Colonic mucosa (tissue), 4 donors: Measurements from ENCODE around the gene PGM1. TPM values are rescaled to one million over a fixed set of nuclear protein-coding genes. Genes with fewer than 3 reads are reported as not detected.

Experiments used
- DNase-seq: peaks from one replicate; pipeline ENCODE4 v3.0.0-alpha.2; 2020
- H3K27ac ChIP-seq: fragments of 200-600 bp; one replicate; pipeline ENCODE4 v1.8.0; 2021
- H3K27me3 ChIP-seq: fragments of 200-600 bp; one replicate; pipeline ENCODE4 v1.8.0; 2021
- H3K36me3 ChIP-seq: fragments of 200-600 bp; one replicate; pipeline ENCODE4 v1.8.0; 2021
- H3K4me1 ChIP-seq: fragments of 200-600 bp; one replicate; pipeline ENCODE4 v1.8.0; 2021; ENCODE audit warnings: mild to moderate bottlenecking
- H3K4me3 ChIP-seq: fragments of 200-600 bp; one replicate; pipeline ENCODE4 v1.8.0; 2021
- H3K9ac ChIP-seq, 2 donors: one replicate each; pipeline ENCODE4 v1.7.0; 2013; ENCODE audit warnings: control low read depth in 2 of 2, low read depth in 2 of 2, low read length in 2 of 2
- H3K9me3 ChIP-seq: fragments of 200-600 bp; one replicate; pipeline ENCODE4 v1.8.0; 2021
- CTCF ChIP-seq: fragments of 200-600 bp; IDR thresholded peaks from one replicate; pipeline ENCODE4 v1.8.0; 2022; ENCODE audit warnings: antibody characterized with exemption, mild to moderate bottlenecking
- intact Hi-C: fragments of 100-400 bp; cut with DNase I; formaldehyde crosslinking; loops from one replicate; pipeline ENCODE4 v1.14.1; 2022
- total RNA-seq, 2 donors: library from RNA; stranded (reverse); fragmentation: NEBNext Ultra II Directional in 1 of 2; extraction: Animal tissue kit (Norgen Biotek cat#: 25700) in 1 of 2; gene quantifications; one replicate each; pipeline ENCODE4 v1.2.1, GENCODE V29; 2021
- donor health status: healthy.
- donor health status: DM: no; HTN: no; CAD: no.
- donor health status: DM: no; HTN: no; CAD: no.

Gene PGM1
- total RNA-seq, 2 donors from 2014 or later, result 104 to 146 TPM

DNA sequence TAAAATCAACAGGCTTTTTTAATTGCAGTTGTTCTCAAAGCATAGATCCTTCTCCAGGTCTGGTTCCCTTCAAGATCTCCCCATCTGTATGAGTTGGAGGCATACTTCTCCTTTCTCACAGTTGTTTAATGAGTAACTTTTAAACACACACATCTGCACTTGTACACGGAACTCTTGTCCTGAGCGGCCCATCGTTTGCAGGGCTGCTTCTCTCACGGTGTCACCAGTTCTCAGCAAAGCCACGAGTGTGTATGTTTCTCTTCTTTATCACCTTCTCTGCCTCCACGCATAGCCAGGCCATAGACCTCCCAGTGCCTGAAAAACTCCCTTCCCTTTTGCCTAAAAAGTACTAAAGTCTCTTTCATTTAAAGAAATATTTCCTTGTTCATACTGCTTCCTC is 111.9 kb downstream of the PGM1 start:
- H3K27ac ChIP-seq, result peak overlapping the region; percentile 29
- H3K4me3 ChIP-seq, result no peak overlapping the region
- TF ChIP-seq CTCF, result no peak
- H3K27me3 ChIP-seq, result no peaks in the 10 kb centered on the region
- DNase-seq, result peak; percentile 61
- no peaks in the 10 kb centered on the region for H3K9me3 ChIP-seq
- no peaks in the 10 kb centered on the region for H3K36me3 ChIP-seq
- H3K4me1 ChIP-seq, result peaks cover 4% of the 10 kb centered on the region
- H3K9ac ChIP-seq, result no peak overlapping the region
- intact Hi-C loops, result no loop called here

DNA sequence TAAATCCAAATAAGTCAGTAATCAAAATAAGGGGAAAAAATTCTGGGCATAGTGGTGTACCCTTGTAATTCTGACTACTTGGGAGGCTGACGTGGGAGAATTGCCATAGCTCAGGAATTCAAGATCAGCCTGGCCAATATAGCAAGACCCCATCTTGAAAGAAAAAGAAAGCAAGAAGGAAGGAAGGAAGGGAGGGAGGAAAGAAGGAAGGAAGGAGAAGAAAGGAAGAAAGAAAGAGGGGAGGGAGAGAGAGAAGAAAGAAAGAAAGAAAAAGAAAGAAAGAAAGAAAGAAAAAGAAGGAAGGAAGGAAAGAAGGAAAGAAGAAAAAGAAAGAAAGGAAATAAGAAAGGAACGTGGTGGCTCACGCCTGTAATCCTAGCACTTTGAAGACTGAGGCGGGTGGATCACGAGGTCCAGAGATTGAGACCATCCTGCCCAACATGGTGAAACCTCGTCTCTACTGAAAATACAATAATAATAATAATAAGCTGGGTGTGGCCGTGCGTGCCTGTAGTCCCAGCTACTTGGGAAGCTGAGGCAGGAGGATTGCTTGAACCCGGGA is 116.1 kb downstream of the PGM1 start:
- DNase-seq, result no peak
- no peak overlapping the region for H3K4me3 ChIP-seq
- no peak overlapping the region for H3K27ac ChIP-seq
- no peaks in the 10 kb centered on the region for H3K9me3 ChIP-seq
- no peaks in the 10 kb centered on the region for H3K27me3 ChIP-seq
- intact Hi-C loops, result no loop called here
- no peak overlapping the region for H3K9ac ChIP-seq
- no peaks in the 10 kb centered on the region for H3K36me3 ChIP-seq
- peaks cover 3% of the 10 kb centered on the region for H3K4me1 ChIP-seq
- TF ChIP-seq CTCF, result no peak

Other genes with a start within 250 kb of the PGM1 start
- gene ALG6, start 225.8 kb upstream of the PGM1 start, total RNA-seq, result 10 to 100 TPM; 12.4 to 19.8 TPM
- 10 to 100 TPM; 14.5 to 19.7 TPM for gene ITGB3BP, start 70.2 kb upstream of the PGM1 start, total RNA-seq
- gene EFCAB7, start 69.9 kb upstream of the PGM1 start, total RNA-seq, result 1 to 10 TPM; 2.0 to 3.8 TPM
- gene ROR1, start 180.6 kb downstream of the PGM1 start, total RNA-seq, result 1 to 10 TPM; 5.1 to 6.8 TPM